MM.1S (cell line): ENCODE results near the gene C9orf153.

Experiments
- EZH2 ChIP-seq: fragments of 300-600 bp; sonication (generic); optimal IDR thresholded peaks from 2 replicates; pipeline ENCODE3; 2017; ENCODE audit warnings: low read depth, mild to moderate bottlenecking, antibody characterized with exemption, low read length, mixed read lengths
- TF ChIP-seq, protein P1 (sequence below): fragments of 300-600 bp; sonication (generic); IDR thresholded peaks from 2 replicates; pipeline ENCODE4 v1.5.1; 2016; ENCODE audit warnings: antibody characterized with exemption, low read length, mixed read lengths

DNA sequence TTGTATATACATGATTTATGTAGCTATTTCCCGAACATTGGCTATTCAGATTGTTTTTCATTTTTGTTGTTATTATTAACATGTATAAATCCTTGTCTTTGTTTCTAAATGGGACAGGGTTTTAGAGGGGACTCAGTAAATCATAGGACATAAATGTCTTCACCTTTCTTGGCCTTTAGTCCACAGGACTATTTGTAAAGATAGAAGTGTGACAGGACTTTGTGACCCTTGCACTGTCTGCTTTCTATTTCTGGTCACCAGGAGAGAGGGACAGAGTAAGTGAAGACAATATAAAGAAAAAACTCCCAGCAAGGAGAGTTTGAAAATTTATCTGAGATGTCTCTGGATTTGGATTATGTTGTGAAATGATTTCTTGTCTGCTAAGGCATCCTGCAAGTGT is 81.5 kb downstream of the C9orf153 start:
- TF ChIP-seq, protein P1, sequence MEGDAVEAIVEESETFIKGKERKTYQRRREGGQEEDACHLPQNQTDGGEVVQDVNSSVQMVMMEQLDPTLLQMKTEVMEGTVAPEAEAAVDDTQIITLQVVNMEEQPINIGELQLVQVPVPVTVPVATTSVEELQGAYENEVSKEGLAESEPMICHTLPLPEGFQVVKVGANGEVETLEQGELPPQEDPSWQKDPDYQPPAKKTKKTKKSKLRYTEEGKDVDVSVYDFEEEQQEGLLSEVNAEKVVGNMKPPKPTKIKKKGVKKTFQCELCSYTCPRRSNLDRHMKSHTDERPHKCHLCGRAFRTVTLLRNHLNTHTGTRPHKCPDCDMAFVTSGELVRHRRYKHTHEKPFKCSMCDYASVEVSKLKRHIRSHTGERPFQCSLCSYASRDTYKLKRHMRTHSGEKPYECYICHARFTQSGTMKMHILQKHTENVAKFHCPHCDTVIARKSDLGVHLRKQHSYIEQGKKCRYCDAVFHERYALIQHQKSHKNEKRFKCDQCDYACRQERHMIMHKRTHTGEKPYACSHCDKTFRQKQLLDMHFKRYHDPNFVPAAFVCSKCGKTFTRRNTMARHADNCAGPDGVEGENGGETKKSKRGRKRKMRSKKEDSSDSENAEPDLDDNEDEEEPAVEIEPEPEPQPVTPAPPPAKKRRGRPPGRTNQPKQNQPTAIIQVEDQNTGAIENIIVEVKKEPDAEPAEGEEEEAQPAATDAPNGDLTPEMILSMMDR, result no peak
- no peak for TF ChIP-seq EZH2
